ENCODE results near the gene PLSCR1. TPM values are rescaled to one million over a fixed set of nuclear protein-coding genes. Genes with fewer than 3 reads are reported as not detected.

The PLSCR1 gene
- total RNA-seq, 4 donors from 2014 or later, result 37.1 to 190 (median 88.7) TPM

DNA sequence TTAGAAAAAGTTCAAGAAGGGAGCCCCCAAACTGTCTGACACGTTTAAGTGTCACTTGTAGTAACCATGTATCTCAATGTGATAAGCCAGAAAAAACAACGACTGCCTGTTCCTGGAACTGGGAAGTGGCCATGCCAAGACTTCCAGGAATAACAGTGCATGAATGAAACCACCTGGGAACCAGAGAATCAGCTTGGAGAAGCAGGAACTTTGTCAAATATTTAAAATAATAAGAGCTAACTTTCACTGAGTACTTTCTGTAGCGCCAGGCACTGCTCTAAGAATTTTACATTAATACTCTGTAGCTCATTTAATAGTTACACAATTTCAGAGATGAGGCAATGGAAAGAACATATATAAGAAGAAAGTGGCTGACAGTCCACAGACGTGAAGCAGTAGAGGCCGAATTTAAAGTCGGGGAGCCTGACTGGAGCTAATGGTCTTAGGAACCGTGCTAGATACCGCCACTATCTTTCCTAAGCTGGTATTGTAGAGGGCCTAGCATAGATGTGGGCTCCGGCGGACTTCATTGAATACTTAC lies 876 bp downstream of the PLSCR1 start:
- TF ChIP-seq POLR2AphosphoS5 (IDR thresholded peaks at IDR 0.05), result peak; percentile 90
- TF ChIP-seq POLR2A (IDR thresholded peaks at IDR 0.05), result no peak
- 1% methylated on average over 7 to 10 of the region's 10 CpGs for WGBS, 2 donors (ENCODE audit: low coverage in 1 of 2)
- H3K27me3 ChIP-seq, result no peaks in the 10 kb centered on the region
- no peaks in the 10 kb centered on the region for H3K9me3 ChIP-seq
- peak overlapping the region; percentile 91 to 94 for H3K4me3 ChIP-seq
- no peaks in the 10 kb centered on the region for H3K36me3 ChIP-seq
- peak overlapping the region; percentile 93 to 98 (median 98) for H3K27ac ChIP-seq
- H3K4me1 ChIP-seq, result peaks cover 0 to 61% (median 6%) of the 10 kb centered on the region in 3 donors
- peak; percentile 20 for ATAC-seq

GRCh38 chr3:146542978-146543377 lies 1.4 kb downstream of the PLSCR1 start:
- peaks cover 0 to 66% (median 6%) of the 10 kb centered on the region in 3 donors for H3K4me1 ChIP-seq
- no peaks in the 10 kb centered on the region for H3K27me3 ChIP-seq
- H3K4me3 ChIP-seq, result peak overlapping the region; percentile 91 to 94
- H3K9me3 ChIP-seq, result no peaks in the 10 kb centered on the region
- no peak for ATAC-seq
- peak overlapping the region; percentile 93 to 98 (median 98) for H3K27ac ChIP-seq
- TF ChIP-seq EP300 (IDR thresholded peaks at IDR 0.05) (no peak), POLR2A (IDR thresholded peaks at IDR 0.05) (no peak), POLR2AphosphoS5 (IDR thresholded peaks at IDR 0.05) (no peak)
- TF ChIP-seq, protein P1, sequence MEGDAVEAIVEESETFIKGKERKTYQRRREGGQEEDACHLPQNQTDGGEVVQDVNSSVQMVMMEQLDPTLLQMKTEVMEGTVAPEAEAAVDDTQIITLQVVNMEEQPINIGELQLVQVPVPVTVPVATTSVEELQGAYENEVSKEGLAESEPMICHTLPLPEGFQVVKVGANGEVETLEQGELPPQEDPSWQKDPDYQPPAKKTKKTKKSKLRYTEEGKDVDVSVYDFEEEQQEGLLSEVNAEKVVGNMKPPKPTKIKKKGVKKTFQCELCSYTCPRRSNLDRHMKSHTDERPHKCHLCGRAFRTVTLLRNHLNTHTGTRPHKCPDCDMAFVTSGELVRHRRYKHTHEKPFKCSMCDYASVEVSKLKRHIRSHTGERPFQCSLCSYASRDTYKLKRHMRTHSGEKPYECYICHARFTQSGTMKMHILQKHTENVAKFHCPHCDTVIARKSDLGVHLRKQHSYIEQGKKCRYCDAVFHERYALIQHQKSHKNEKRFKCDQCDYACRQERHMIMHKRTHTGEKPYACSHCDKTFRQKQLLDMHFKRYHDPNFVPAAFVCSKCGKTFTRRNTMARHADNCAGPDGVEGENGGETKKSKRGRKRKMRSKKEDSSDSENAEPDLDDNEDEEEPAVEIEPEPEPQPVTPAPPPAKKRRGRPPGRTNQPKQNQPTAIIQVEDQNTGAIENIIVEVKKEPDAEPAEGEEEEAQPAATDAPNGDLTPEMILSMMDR (IDR thresholded peaks at IDR 0.05), result no peak
- WGBS, 2 donors (ENCODE audit: low coverage in 1 of 2), result 6 to 33% methylated on average over 2 of the region's 2 CpGs
- H3K36me3 ChIP-seq, result no peaks in the 10 kb centered on the region

- ATAC-seq, result no peak
- TF ChIP-seq, protein P1 (IDR thresholded peaks at IDR 0.05), result no peak
- peak; percentile 17 for TF ChIP-seq POLR2AphosphoS5 (IDR thresholded peaks at IDR 0.05)
- Histone ChIP-seq H3K27ac (peak overlapping the region in 3 of 4 donors; percentile 56 to 98 (median 97)), H3K4me3 (peak overlapping the region; percentile 30 to 91), H3K27me3 (no peaks in the 10 kb centered on the region), H3K4me1 (peaks cover 3 to 74% (median 6%) of the 10 kb centered on the region in 3 donors), H3K36me3 (no peaks in the 10 kb centered on the region), H3K9me3 (no peaks in the 10 kb centered on the region)
- WGBS, 2 donors (ENCODE audit: low coverage in 1 of 2), result 39 to 49% methylated on average over 2 of the region's 2 CpGs
Measured at GRCh38 chr3:146542179-146542578, 2.2 kb downstream of the PLSCR1 start.

DNA sequence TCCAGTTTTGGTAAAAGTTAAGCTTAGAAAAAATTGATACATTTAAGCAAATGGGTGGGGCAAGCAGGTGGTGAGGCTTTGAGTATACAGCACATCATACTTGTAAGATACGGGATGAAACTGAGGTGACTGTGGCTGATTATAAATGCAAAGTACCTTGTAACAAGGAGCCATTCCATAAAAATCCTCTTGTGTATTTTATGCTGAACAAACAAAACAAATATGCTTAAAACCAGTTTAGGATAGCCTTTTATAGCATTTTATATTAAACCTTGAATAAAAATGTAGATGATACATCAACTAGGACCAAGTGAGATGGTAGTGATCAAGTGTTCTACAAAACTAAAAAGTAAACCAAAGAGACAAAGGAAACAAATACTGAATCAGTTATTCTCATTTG lies 3.4 kb downstream of the PLSCR1 start:
- H3K9me3 ChIP-seq, result no peaks in the 10 kb centered on the region
- WGBS, 2 donors (ENCODE audit: low coverage in 1 of 2), result 27 to 71% methylated on average over 1 of the region's 1 CpG
- H3K27ac ChIP-seq, result peak overlapping the region; percentile 8 to 98 (median 37)
- no peak for TF ChIP-seq POLR2A (IDR thresholded peaks at IDR 0.05)
- no peak for TF ChIP-seq EP300 (IDR thresholded peaks at IDR 0.05)
- no peak for TF ChIP-seq POLR2AphosphoS5 (IDR thresholded peaks at IDR 0.05)
- TF ChIP-seq, protein P1 (IDR thresholded peaks at IDR 0.05), result no peak
- no peaks in the 10 kb centered on the region for H3K36me3 ChIP-seq
- H3K27me3 ChIP-seq, result no peaks in the 10 kb centered on the region
- H3K4me3 ChIP-seq, result peak overlapping the region in 1 of 2 donors; percentile 91
- ATAC-seq, result no peak
- peaks cover 12 to 86% (median 14%) of the 10 kb centered on the region in 3 donors for H3K4me1 ChIP-seq

GRCh38 chr3:146540236-146540635 lies 4.2 kb downstream of the PLSCR1 start:
- Histone ChIP-seq H3K27ac (peak overlapping the region in 3 of 4 donors; percentile 8 to 56 (median 18)), H3K4me3 (no peak overlapping the region), H3K4me1 (peaks cover 12 to 86% (median 15%) of the 10 kb centered on the region in 3 donors), H3K27me3 (no peaks in the 10 kb centered on the region), H3K36me3 (no peaks in the 10 kb centered on the region), H3K9me3 (no peaks in the 10 kb centered on the region)
- no peak for TF ChIP-seq POLR2AphosphoS5 (IDR thresholded peaks at IDR 0.05)
- TF ChIP-seq, protein P1 (IDR thresholded peaks at IDR 0.05), result no peak
- no peak for TF ChIP-seq POLR2A (IDR thresholded peaks at IDR 0.05)
- no peak for TF ChIP-seq EP300 (IDR thresholded peaks at IDR 0.05)
- 17 to 18% methylated on average over 1 of the region's 1 CpG for WGBS, 2 donors (ENCODE audit: low coverage in 1 of 2)
- ATAC-seq, result no peak
